Activated CD4-positive, alpha-beta T cell treated with anti-CD3 and anti-CD28 coated beads, Interleukin-2, amount 10 ng/mL, durations not matched to agents 7 days and 5 days (primary cell): Measurements from ENCODE around the gene CCDC85B. TPM values are rescaled to one million over a fixed set of nuclear protein-coding genes. Genes with fewer than 3 reads are reported as not detected.
A peak's percentile ranks its signal among the peaks of the same experiment; 100 is the strongest.

Experiments used
- CTCF ChIA-PET: fragments of 350-600 bp; sonication (Branson Sonifier 250); formaldehyde crosslinking; loops from one replicate; lab custom pipeline; 2021; ENCODE audit warnings: antibody characterized with exemption; lab: Charles Lee
- POLR2A ChIA-PET: fragments of 350-600 bp; sonication (Branson Sonifier 250); formaldehyde crosslinking; loops from one replicate; lab custom pipeline; 2021; ENCODE audit warnings: antibody characterized with exemption; lab: Charles Lee
- DNase-seq: peaks from one replicate; pipeline ENCODE4 v3.0.0-alpha.2; 2020
- H3K27ac Mint-ChIP-seq: one replicate; pipeline ENCODE4 v1.8.0; 2021; ENCODE audit warnings: mild to moderate bottlenecking, moderate library complexity, mixed read lengths
- H3K27me3 Mint-ChIP-seq: one replicate; pipeline ENCODE4 v1.8.0; 2021; ENCODE audit warnings: mixed read lengths
- H3K36me3 Mint-ChIP-seq: one replicate; pipeline ENCODE4 v1.8.0; 2021; ENCODE audit warnings: low read depth, mixed read lengths
- H3K4me1 Mint-ChIP-seq: one replicate; pipeline ENCODE4 v1.8.0; 2021; ENCODE audit warnings: mixed read lengths
- H3K4me3 Mint-ChIP-seq: one replicate; pipeline ENCODE4 v1.8.0; 2021; ENCODE audit warnings: mild to moderate bottlenecking, moderate library complexity, mixed read lengths
- H3K9me3 Mint-ChIP-seq: one replicate; pipeline ENCODE4 v1.8.0; 2021; ENCODE audit warnings: mixed read lengths
- total RNA-seq, 2 experiments: library from RNA; stranded (reverse); gene quantifications; one replicate each; pipeline ENCODE4 v1.2.3, GENCODE V29; 2021

The CCDC85B gene
- total RNA-seq, 2 experiments from 2014 or later, result 39.4 to 56.7 TPM

GRCh38 chr11:65851811-65852507 lies 38.5 kb upstream of the CCDC85B start:
- Mint-ChIP-seq H3K4me1 (peaks cover 34% of the 10 kb centered on the region), H3K36me3 (peaks cover 59% of the 10 kb centered on the region), H3K4me3 (no peak overlapping the region), H3K9me3 (no peaks in the 10 kb centered on the region), H3K27me3 (no peaks in the 10 kb centered on the region), H3K27ac (peak overlapping the region; percentile 55)
- ChIA-PET POLR2A (no interaction called here), CTCF (interaction anchor here (0.9 to 5.8 kb wide), 13 partner anchors 9 to 140 kb away, joined by 3 to 50 read pairs (median 7); partner anchors contain the start of genes CCDC85B, CFL1, FIBP and KAT5)
- DNase-seq, result no peak

- Mint-ChIP-seq H3K4me3 (no peak overlapping the region), H3K27ac (no peak overlapping the region), H3K4me1 (peaks cover 34% of the 10 kb centered on the region), H3K27me3 (no peaks in the 10 kb centered on the region), H3K36me3 (peaks cover 60% of the 10 kb centered on the region), H3K9me3 (no peaks in the 10 kb centered on the region)
- ChIA-PET CTCF (interaction anchor here (1.1 to 5.8 kb wide), 9 partner anchors 8 to 140 kb away, joined by 3 to 50 read pairs (median 7); partner anchors contain the start of genes CFL1, FIBP, KAT5 and MUS81), POLR2A (no interaction called here)
- no peak for DNase-seq
Measured at GRCh38 chr11:65852508-65853245, 37.8 kb upstream of the CCDC85B start.

GRCh38 chr11:65853246-65853979 lies 37.1 kb upstream of the CCDC85B start:
- Mint-ChIP-seq H3K36me3 (peaks cover 60% of the 10 kb centered on the region), H3K27ac (no peak overlapping the region), H3K4me1 (peaks cover 36% of the 10 kb centered on the region), H3K27me3 (no peaks in the 10 kb centered on the region), H3K9me3 (no peaks in the 10 kb centered on the region), H3K4me3 (peak overlapping the region; percentile 25)
- CTCF ChIA-PET, result interaction anchor here (0.5 to 5.8 kb wide), 8 partner anchors 7 to 369 kb away, joined by 3 to 50 read pairs (median 5); partner anchors contain the start of genes CFL1, FIBP, KAT5 and MUS81
- DNase-seq, result no peak
- POLR2A ChIA-PET, result no interaction called here

GRCh38 chr11:65854161-65854592 lies 36.3 kb upstream of the CCDC85B start:
- peak overlapping the region; percentile 32 for H3K4me3 Mint-ChIP-seq
- no peaks in the 10 kb centered on the region for H3K27me3 Mint-ChIP-seq
- peaks cover 60% of the 10 kb centered on the region for H3K36me3 Mint-ChIP-seq
- no peaks in the 10 kb centered on the region for H3K9me3 Mint-ChIP-seq
- peaks cover 36% of the 10 kb centered on the region for H3K4me1 Mint-ChIP-seq
- H3K27ac Mint-ChIP-seq, result no peak overlapping the region
- no peak for DNase-seq
- ChIA-PET POLR2A (no interaction called here), CTCF (interaction anchor here (0.7 to 1.7 kb wide), 2 partner anchors 142 to 284 kb away, joined by 3 to 5 read pairs; partner anchors contain the start of genes KAT5 and ZNRD2)

GRCh38 chr11:65854852-65855837 lies 35.3 kb upstream of the CCDC85B start:
- H3K27ac Mint-ChIP-seq, result no peak overlapping the region
- H3K4me3 Mint-ChIP-seq, result peak overlapping the region; percentile 95
- no peak for DNase-seq
- H3K9me3 Mint-ChIP-seq, result no peaks in the 10 kb centered on the region
- ChIA-PET POLR2A (no interaction called here), CTCF (interaction anchor here (1.7 kb wide), 1 partner anchor 143 kb away, joined by 5 read pairs; the partner anchor contains the start of gene KAT5)
- H3K36me3 Mint-ChIP-seq, result peaks cover 60% of the 10 kb centered on the region
- no peaks in the 10 kb centered on the region for H3K27me3 Mint-ChIP-seq
- H3K4me1 Mint-ChIP-seq, result peaks cover 40% of the 10 kb centered on the region

GRCh38 chr11:65855927-65856363 lies 34.5 kb upstream of the CCDC85B start:
- CTCF ChIA-PET, result no interaction called here
- H3K4me3 Mint-ChIP-seq, result peak overlapping the region; percentile 95
- POLR2A ChIA-PET, result no interaction called here
- no peak for DNase-seq
- no peaks in the 10 kb centered on the region for H3K9me3 Mint-ChIP-seq
- peaks cover 42% of the 10 kb centered on the region for H3K4me1 Mint-ChIP-seq
- H3K27me3 Mint-ChIP-seq, result no peaks in the 10 kb centered on the region
- H3K36me3 Mint-ChIP-seq, result peaks cover 61% of the 10 kb centered on the region
- H3K27ac Mint-ChIP-seq, result peak overlapping the region; percentile 83

GRCh38 chr11:65856689-65857499 lies 33.6 kb upstream of the CCDC85B start:
- Mint-ChIP-seq H3K9me3 (no peaks in the 10 kb centered on the region), H3K4me1 (peaks cover 50% of the 10 kb centered on the region), H3K27me3 (no peaks in the 10 kb centered on the region), H3K36me3 (peaks cover 59% of the 10 kb centered on the region), H3K4me3 (peak overlapping the region; percentile 95), H3K27ac (peak overlapping the region; percentile 83)
- DNase-seq, result peak; percentile 92
- POLR2A ChIA-PET, result interaction anchor here (0.6 kb wide), 1 partner anchor 282 kb away, joined by 3 read pairs; no protein-coding TSS in a partner anchor
- CTCF ChIA-PET, result interaction anchor here (1.8 to 25.8 kb wide), 2 partner anchors 31 to 40 kb away, joined by 4 to 590 read pairs; partner anchors contain the start of genes CCDC85B, CTSW and FIBP

- H3K27me3 Mint-ChIP-seq, result no peaks in the 10 kb centered on the region
- H3K27ac Mint-ChIP-seq, result peak overlapping the region; percentile 83
- H3K36me3 Mint-ChIP-seq, result peaks cover 55% of the 10 kb centered on the region
- DNase-seq, result peak; percentile 66
- ChIA-PET CTCF (interaction anchor here (0.6 to 25.8 kb wide), 5 partner anchors 11 to 1135 kb away, joined by 3 to 590 read pairs (median 20); partner anchors contain the start of genes CCDC85B, CTSW, FIBP and KAT5), POLR2A (interaction anchor here (0.6 to 1.0 kb wide), 2 partner anchors 36 to 282 kb away, joined by 3 read pairs; no protein-coding TSS in a partner anchor)
- no peaks in the 10 kb centered on the region for H3K9me3 Mint-ChIP-seq
- H3K4me1 Mint-ChIP-seq, result peaks cover 54% of the 10 kb centered on the region
- H3K4me3 Mint-ChIP-seq, result peak overlapping the region; percentile 95
Measured at GRCh38 chr11:65857500-65857852, 33.0 kb upstream of the CCDC85B start.

GRCh38 chr11:65857853-65858680 lies 32.4 kb upstream of the CCDC85B start, which contains the start of gene CFL1:
Gene CFL1 (minus strand): TSS chr11:65858180. CDS start chr11:65858099, 81 bp downstream.
- H3K9me3 Mint-ChIP-seq, result no peaks in the 10 kb centered on the region

More at GRCh38 chr11:65857853-65858680, 32.4 kb upstream of the CCDC85B start, which contains the start of gene CFL1:
- peak; percentile 98 for DNase-seq
- Mint-ChIP-seq H3K27ac (peak within 1 kb of the TSS; percentile 99), H3K4me3 (peak within 1 kb of the TSS; percentile 97), H3K27me3 (no peaks in the 10 kb centered on the region), H3K4me1 (peaks cover 60% of the 10 kb centered on the region), H3K36me3 (peaks cover 54% of the 10 kb centered on the region)
- POLR2A ChIA-PET, result interaction anchor here (0.6 to 1.0 kb wide), 3 partner anchors 9 to 137 kb away, joined by 3 read pairs; partner anchors contain the start of gene RNASEH2C
- CTCF ChIA-PET, result interaction anchor here (0.6 to 25.8 kb wide), 11 partner anchors 7 to 1136 kb away, joined by 3 to 590 read pairs (median 20); partner anchors contain the start of genes AP5B1, CCDC85B, CTSW and FIBP
